GM19395 (cell line): ENCODE data around the gene WNT8B.

ENCODE experiments used
- ATAC-seq: cut with Tn5 transposase; IDR thresholded peaks from one replicate; pipeline ENCODE4 v1.9.1; 2021; ENCODE audit warnings: mild to moderate bottlenecking, moderate library complexity; ENCODE audit not compliant: unreplicated experiment

The WNT8B gene, protein sequence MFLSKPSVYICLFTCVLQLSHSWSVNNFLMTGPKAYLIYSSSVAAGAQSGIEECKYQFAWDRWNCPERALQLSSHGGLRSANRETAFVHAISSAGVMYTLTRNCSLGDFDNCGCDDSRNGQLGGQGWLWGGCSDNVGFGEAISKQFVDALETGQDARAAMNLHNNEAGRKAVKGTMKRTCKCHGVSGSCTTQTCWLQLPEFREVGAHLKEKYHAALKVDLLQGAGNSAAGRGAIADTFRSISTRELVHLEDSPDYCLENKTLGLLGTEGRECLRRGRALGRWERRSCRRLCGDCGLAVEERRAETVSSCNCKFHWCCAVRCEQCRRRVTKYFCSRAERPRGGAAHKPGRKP

DNA sequence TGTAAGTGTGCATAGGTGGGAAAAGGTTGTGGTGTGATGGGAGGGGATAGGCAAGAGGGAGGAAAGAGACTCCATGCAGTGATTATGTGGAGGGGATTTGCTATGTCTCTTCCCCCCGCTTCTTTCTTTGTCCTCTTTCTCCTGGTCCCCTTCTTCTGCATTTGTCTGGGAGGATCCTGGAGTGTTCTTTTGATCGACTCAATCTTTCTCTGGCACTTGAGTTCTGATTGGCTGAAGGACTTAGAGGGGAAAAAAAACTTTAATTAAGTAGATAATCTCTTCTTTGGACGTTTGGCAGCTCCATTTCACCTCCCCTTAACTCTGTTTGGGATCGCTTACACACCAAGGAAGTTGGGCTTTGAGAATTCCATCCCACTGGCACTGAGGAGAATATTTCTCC is at the start of gene WNT8B:
Gene WNT8B (plus strand): TSS at position 301 of the 400 bp plus-strand sequence. CDS start 160 bp downstream, outside the sequence.
- ATAC-seq, result no peak

DNA sequence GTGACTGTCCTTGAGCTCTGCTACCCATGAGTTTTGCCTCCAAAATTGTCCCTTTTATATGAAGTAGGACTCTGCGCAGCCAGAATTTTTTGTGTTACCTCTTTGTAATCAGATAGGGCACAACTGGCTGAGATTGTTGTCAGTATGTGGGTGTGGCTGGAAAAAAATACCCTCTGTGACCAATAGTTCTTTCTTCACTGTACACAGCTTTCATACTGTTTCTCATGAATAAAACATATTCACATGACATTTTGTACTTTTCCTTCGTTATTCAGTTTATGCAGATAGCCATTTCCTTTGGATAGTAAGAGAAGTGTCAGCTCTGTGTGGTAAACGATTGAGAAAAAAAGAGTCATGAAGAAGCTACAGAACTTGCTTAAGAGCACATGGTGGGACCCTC is 49.6 kb upstream of the WNT8B start:
- ATAC-seq, result no peak

DNA sequence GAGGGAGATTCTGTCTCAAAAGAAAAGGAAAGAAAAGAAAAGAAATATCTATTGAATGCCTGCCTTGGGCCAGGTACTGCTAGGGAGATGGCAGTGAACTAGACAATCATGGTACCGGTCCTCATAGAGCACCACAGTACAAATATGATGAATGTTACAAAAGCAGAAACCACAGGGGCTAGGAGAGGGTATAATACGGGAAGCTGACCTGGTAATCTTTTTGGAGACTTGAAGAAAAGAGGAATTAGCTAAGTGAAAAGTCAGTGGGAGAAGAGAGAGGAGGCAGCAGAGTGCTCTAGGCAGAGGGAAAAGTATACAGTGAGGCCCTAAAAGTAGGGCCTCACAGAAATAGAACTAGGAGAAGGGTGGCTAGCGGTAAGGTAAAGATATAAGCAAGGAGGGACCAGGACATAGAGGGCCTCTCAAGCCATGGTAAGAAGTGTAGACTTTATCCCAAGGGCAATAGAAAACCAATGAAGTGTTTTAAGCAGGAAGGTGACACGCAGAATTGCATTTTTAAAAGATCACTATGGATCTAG is 42.8 kb upstream of the WNT8B start:
- ATAC-seq, result no peak

DNA sequence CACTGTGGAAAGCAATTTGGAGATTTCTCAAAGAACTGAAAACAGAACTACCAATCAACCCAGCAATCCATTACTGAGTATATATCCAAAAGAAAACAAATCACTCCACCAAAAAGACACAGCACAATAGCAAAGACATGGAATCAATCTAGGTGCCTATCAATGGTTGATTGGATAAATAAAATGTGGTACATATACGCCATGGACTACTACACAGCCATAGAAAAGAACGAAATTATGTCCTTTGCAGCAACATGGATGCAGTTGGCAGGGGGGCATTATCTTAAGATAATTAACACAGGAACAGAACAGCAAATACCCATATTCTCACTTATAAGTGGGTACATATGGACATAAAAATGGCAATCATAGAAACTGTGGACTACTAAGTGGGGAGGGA is 35.4 kb upstream of the WNT8B start:
- ATAC-seq, result no peak

DNA sequence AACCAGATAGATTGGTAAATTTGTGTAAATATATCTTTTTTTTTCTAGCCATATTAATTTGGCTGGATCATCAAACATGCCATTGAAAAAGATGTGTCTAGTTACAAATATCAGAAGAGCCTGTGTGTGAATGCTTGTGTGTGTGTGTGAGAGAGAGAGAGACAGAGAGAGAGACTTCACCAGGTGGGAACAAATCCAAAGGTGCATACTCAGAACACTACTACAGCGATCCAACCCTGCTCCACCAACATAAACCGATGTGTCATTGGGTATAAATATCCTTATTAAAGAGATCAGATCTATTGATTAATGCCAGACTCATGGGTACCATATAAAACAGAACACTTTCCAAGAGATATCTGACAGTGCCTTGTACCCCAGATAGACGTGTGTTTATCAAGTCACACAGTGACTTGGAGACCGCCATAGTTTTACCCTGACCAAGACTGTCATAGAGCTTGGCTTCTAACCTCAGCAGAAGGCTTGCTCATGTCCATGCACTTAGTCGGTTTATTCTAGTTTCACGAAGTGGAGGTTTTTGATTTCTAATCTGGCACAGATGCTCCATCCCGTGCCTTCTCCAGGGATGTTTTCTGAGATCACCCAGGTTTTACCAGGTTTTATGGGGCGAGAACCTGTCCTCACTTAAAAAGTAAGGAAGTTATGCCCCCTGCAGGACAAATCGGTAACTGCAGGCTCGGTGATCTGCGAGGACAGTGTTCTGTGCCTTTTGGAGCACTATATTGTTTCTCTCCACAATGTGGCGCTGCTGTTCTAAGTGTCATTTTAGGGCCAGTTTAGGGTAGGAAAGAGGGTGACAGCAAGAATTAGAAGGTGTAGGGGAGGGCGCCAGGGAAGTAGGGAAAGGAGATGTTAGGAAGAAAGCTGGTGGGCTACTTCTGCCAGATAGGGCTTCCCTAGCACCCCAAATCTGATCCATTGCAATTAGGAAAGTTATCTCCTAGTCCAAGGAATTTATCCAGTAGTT is 29.3 kb upstream of the WNT8B start:
- peak; percentile 80 for ATAC-seq

DNA sequence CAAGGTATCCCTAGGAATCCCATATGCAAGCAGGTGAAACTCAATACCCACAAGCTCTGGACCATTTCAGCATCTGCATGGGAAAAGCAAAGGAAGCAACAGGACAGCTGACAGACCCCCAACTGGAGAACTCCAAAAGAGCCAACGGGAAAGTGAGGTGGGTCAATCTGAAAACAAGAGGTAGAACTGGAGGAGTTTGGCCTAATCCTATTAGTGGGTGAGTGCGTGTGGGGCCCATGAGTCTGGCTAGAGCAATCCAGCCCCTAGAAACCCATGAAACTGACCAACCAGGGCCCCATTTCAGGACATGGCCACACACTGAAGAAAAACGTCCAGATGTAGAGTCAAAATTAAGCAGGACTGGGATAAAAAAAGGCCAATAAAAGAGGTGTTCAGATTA is 26.6 kb upstream of the WNT8B start:
- ATAC-seq, result no peak

DNA sequence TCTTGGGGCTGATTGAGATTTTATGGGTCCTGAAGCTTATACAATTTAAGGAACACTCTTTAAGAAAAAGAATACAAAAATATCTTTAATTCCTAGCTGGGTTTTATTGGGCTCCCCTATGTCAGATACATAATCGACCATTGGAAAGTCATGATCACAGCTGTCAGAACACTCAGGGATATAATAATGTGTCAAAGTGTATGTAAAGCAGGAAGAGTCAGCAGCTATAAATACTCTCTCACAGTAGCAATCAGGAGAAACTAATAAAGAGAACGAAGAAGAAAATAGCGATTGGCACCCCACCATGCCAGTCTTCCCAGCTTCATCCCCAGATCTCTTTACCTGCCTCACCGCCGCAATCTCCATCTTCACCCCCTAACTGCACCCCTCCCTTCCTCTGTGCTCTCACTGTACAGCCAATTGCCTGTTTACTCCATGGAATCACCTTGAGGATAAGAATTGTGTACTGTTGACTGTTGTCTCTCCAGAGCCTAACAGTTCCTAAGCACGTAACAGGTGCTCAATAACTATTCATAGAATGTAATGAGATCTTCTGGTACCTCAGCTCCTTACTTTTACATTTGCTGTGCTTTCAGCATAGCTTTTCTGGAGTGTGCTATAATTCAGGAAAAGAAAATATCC is 24.0 kb upstream of the WNT8B start:
- no peak for ATAC-seq

DNA sequence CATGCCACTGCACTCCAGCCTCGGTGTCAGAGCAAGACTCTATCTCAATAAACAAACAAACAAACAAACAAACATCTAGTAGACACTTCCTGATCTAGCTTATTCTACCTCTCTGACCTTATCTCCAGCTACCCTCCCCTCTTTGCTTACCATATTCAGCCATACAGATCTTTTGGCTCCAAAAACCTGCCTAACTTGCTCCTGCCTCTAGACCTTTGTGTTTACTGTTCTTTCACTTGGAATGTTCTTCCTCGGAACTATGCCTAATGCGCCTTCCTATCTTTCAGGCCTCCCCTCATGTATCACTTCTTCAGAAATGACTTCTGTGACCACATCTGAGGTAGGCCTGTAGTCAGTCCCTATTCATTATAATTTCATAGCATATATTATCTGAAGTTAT is 20.3 kb upstream of the WNT8B start:
- ATAC-seq, result no peak

DNA sequence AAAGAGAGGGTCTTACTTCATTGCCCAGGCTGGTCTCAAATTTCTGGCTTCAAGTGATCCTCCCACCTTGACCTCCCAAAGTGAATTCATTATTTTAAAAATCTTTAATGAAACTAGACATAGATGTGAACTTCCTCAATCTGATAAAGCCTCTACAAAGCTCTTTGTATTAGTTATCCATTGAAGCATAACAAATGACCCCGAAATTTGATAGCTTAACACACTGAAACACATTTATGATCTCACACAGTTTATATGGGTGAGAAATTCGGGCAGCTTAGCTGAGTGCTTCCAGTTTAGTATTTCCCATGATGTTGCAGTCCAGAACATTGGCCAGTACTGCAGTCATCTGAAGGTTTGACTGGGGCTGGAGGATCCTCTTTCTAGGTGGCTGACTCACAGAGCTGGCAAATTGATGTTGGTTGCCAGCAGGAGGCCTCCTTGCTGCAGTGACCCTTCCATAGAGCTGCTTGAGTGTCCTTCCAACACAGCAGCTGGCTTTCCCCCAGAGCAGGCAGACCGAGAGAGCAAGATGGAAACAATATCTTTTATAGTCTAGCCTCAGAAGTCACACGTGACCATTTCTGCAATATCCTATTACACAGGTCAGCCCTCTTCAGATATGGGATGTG is 16.6 kb upstream of the WNT8B start:
- ATAC-seq, result no peak

DNA sequence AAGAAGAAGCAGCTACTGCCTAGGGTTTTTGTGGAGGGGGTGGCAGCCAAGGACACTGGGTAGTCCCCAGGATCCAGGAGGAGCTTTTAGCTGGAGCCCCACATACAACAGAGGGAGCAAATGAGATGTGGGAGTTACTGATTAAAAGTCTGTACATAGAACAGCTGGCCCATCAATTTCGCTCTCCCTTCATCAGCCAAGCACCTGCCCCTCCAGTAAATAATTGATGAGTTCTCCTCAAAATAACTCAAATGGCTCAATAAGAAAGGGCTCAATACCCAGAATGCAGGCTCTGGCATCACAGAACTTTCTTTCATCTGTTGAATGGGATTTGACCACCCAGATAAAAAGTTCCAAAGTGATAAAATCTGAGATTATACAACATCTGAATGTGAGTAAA is 15.1 kb upstream of the WNT8B start:
- ATAC-seq, result no peak

DNA sequence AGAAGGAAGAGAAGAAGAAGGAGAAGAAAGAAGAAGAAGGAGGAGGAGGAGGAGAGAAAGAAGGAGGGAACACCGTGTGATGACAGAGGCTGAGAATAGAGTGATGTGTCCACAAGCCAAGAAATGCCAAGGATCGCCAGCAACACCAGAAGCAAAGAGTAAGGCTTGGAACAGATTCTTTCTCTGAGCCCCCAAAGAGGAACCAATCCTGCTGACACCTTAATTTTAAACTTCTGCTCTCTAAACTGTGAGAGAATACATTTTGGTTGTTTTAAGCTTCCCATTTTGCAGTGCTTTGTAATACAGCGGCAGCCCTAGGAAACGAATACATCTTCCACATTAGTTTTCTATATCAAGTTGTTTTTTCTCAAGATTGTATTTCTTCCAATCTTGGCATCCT is 13.9 kb upstream of the WNT8B start:
- no peak for ATAC-seq

DNA sequence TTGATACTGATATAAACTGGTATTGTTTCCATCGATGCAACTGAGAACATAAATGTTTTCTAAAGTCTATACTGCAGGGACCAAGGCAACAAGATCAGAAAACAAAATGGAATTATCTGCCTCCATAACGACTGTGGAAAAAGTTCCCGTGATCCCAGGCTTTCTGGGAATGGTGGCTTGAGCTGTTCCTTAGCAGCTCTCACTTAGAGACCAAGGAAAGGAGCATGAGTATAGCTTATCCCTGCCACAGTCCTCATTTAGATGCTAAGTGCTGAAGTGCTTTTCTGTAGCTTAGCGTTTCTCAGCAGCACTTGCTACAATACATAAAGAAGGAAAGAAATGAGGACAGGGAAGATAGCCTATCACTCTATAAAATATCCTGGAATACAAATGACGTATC is 5.5 kb downstream of the WNT8B start:
- no peak for ATAC-seq

DNA sequence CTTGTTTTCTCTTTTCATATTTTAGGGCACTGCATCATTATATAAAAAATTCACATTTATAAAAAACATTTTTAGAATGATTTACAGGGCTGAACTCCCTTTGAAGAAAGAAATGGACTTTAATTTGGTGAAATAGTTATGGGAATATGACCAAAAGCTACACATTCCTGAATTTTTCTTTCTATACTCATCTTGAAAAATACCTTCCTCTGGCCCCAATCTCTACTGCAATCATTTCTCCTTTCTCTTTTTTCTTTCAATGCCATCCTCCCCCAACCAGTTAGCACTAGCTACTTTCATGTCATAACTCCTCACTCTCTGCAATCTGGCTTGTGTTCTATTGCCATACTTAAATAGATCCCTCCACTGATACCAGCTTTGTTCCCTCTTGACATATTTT is 6.2 kb downstream of the WNT8B start:
- no peak for ATAC-seq

DNA sequence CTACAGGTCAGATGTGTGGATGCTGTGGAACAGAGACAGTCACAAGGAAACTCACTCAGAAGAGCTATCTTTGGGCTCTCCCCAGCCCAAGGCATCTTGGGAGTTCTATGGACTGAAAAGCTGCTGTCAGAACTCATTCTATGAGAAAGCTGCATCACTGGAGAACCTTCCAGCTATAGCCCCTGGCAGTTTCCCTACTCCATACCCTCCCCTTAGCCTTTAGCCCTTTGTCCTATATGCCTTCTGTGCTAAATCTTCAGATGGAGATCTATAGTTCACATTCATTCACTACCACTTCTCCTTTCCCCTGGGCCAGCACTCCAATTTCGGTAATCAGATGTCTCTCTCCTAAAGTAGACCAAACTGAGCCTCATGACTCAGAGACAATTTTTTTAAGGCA is 6.9 kb downstream of the WNT8B start:
- ATAC-seq, result no peak

DNA sequence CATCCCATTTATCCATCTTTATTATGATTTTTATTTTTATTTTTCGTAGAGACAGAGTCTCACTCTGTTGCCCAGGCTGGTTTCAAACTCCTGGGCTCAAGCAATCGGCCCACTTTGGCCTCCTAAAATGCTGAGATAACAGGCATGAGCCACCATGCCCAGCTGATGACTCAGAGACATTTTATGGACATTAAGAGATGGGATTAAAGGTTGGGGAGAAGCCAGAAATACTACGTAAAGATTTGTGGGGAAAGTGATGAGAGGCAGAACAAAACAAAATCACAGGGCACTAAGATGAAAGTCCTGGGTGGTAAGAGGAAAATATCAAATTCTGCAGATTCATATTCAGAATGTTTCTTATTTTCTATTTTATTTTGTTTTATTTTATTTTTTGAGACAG is 7.6 kb downstream of the WNT8B start:
- no peak for ATAC-seq

DNA sequence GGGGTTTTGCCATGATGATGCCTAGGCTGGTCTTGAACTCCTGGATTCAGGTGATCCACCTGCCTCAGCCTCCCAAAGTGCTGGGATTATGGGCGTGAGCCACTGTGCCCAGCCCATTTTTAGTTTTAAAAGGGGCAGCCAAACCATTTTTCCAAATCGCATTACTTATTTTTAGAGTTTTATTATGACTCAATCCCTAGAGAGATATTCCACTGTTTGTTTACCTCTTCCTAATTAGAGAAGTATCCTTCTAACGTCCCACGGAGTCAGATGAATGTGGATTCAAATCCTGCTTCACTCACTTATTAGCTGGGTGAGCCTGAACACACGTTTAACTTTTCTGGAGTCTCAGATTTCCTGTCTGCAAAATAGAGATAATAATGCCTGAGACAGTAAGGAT is 15.2 kb downstream of the WNT8B start:
- ATAC-seq, result no peak

DNA sequence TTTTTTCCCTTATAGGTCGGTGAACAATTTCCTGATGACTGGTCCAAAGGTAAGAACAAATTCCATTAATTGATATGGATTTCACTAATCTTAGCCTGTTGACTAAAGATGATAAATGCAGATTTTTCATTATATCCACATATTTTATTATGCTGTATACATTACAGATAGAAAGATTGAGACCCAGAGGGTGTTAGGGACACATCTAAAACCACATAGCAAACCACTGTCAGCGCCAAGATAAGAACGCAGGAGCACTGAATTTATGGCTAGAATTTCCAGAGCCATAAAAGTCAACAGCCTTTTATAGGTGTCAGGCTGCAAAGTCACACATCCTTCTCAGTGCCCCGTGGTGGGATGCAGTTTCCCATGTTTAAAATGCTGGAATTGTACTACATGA is 16.2 kb downstream of the WNT8B start:
- no peak for ATAC-seq

DNA sequence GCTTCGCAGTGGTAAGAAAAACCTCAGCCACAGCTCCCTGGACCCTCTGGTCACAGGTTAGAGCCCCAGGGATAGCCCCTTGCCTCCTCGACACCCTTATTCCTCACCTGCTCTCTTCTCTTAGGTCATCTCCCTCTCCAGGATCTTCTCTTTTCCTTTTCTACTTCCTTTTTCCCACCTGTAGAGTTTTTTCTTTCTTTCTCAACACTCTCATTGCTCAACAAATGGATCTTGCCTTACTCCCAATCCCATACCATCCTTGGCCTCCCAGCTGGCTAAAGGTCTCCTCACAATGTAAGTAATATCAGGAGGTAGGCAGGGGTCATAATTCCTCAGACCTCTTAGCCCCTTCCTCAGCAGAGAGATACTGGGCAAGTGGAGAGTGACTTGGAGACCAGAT is 17.2 kb downstream of the WNT8B start:
- ATAC-seq, result no peak

DNA sequence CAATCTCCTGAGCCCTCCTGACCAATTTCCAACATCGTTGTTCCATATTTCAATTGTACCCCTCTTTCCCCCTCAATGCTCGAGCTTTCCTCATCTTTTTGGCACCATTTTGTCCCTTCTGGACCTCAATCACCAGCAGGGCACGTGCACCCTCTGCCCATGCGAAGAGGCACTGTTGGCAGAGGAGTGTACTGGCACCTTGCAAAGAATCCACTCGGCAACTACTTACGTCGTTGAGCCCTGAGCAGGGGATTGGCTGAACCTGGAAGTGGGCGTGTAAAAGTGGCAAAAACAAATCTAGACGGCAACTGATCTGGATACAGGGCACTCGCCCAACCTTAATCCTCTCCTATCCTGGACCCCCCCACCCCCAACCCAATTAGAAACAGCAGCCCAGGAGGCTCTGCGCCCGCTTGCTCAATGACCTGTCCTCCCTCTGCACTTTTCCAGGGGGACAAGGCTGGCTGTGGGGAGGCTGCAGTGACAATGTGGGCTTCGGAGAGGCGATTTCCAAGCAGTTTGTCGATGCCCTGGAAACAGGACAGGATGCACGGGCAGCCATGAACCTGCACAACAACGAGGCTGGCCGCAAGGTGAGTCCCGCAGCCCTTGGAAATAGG is 18.8 kb downstream of the WNT8B start:
- ATAC-seq, result peak; percentile 99

DNA sequence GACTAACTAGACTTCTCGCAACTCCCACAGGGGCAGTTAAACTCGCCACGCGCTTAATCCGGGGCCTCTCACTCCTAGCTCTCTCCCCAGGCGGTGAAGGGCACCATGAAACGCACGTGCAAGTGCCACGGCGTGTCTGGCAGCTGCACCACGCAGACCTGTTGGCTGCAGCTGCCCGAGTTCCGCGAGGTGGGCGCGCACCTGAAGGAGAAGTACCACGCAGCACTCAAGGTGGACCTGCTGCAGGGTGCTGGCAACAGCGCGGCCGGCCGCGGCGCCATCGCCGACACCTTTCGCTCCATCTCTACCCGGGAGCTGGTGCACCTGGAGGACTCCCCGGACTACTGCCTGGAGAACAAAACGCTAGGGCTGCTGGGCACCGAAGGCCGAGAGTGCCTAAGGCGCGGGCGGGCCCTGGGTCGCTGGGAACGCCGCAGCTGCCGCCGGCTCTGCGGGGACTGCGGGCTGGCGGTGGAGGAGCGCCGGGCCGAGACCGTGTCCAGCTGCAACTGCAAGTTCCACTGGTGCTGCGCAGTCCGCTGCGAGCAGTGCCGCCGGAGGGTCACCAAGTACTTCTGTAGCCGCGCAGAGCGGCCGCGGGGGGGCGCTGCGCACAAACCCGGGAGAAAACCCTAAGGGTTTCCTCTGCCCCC is 19.5 kb downstream of the WNT8B start:
- ATAC-seq, result peak; percentile 39
